HG02798 (cell line): Measurements from ENCODE around the gene TTC33.

Source experiments
- ATAC-seq: cut with Tn5 transposase; IDR thresholded peaks from one replicate; pipeline ENCODE4 v1.9.1; 2021; ENCODE audit warnings: mild to moderate bottlenecking; ENCODE audit not compliant: unreplicated experiment, poor library complexity

The TTC33 gene

DNA sequence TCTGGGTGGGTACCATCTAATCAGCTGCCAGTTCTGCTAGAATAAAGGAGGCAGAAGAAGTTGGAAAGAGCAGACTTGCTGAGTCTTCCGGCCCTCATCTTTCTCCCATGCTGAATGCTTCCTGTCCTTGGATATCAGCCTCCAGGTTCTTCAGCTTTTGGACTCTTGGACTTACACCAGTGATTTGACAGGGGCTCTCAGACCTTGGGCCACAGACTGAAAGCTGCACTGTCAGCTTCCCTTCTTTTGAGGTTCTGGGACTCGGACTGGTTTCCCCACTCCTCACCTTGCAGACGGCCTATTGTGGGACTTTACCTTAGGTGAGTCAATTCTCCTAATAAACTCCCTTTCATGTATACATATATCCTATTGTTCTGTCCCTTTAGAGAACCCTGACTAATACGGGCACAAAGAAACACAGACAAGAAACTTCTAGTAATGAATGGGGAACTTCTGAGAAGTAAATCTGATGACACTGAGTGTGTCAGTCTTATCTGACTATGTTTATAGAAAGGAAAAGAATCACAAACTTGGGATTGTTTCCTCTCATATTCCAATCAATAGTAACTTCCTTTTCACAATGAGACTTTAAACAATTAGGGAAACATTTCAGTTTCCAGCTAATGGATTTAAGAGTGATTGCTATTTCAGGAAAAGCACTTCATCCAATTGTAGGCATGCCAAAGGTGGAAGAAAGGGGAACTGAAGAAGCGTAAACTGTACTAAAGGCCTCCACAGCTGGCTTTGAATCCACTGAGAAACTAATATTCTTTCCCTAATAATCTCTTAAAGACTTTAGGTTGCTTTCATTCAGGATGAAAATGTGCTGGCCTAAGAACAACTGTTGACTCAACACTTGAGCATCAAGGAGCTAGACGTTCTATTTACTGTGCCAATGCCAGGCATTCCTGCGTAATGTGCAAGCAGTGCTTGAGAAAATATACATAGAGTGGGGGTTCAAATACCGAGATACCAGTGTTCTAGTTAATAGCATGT, 204.0 kb downstream of the TTC33 start:
- no peak for ATAC-seq

DNA sequence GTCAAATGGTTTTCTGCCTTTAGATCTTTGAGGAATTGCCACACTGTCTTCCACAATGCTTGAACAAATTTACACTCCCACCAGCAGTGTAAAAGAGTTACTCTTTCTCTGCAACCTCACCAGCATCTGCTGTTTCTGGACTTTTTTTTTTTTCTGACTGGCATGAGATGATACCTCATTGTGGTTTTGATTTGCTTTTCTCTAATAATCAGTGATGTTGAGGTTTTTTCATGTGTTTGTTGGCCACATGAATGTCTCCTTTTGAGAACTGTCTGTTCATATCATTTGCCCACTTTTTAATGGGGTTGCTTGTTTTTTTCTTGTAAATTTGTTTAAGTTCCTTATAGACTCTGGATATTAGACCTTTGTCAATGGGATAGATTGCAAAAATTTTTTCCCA, 205.3 kb downstream of the TTC33 start:
- no peak for ATAC-seq

DNA sequence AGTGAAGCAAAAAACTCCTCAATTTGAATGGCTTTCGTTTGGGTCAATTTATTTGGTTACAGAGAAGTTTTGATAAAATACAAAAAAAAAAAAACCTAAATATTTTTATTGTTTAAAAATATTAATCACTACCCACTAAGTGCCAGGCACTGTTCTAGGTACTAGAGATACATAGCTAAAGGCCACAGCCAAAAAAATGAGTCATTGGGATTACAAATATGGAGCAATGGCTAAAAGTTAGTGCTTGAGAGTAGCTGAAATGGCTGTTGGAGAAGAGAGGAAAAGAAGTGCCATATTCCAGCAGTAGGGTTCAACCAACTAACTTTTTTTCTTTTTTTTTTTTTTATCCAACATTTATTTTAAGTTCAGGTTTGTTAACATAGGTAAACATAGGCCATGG, 206.1 kb downstream of the TTC33 start:
- no peak for ATAC-seq

DNA sequence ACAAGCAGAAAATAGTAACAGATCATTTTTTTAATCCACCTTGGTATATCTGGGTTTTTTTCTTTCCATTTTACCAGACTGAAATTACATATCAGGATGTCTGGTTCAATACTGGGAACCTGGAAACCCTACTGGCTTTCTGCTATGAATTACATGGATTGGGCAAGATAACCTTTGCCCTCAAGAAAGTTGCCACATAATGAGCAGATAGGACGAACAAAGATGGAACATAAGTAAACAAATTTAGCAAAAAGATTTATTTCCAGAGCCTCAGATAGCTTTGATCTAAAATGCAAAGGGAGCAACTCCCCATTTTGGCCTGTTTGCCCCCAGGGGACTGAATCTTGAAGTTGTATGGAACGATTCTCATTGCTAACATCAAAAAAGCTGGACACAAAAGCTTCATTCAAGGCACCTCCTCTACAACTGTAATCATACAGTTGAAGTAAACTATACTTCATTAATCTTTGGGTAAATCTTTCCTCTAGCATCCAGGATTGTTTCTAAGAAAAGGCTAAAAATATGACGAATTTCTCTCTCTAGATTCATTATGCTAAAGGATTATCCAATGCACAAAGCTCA, 207.7 kb downstream of the TTC33 start:
- ATAC-seq: no peak

DNA sequence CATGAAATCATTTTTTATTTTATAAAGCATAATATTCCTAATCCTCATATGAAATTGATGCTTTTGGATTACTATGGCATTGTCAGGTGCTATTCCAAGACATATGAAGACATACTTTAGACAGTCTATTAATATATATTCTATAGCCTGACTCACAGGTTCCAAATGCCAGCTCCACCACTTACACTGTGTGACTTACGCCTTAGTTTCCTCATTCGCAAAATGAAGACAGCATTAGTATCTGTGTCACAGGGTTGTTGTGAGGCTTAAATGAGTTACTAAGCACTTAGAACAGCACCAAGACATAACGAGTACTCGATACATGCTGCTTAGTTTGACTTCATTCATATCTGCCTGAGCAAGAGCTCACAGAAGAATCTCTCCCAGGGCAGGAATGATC, 208.2 kb downstream of the TTC33 start:
- ATAC-seq: no peak

DNA sequence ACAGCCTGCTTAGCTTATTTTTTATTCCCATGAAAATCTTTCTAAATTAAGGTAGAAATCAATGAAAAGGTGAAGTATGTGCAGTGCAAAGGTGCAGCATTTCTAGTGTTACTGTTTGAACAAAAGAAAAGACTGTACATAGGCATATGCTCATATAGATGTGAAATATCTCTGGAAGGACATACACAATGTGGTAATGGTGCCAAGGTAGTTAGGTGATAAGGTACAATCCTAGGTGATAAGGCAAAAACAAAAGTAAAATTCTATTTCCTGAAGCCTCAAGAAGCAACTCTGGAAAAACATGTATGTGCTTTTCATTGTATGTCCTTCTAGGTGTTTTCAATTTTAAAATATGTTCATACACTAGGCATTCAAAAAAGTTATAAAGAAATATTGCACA, 215.5 kb downstream of the TTC33 start:
- no peak for ATAC-seq

DNA sequence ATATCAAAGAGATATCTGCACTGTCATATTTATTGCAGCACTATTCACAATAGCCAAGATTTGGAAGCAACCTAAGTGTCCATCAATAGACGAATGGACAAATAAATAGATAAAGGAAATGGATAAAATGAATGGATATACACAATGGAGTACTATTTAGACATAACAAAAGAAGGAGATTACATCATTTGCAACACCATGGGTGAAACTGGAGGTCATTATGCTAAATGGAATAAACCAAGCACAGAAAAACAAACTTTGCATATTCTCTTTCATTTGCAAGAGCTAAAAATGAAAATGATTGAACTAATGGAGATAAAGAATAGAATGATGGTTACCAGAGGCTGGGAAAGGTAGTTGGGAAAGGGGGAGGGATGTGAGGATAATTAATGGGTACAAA, 231.1 kb downstream of the TTC33 start:
- ATAC-seq: no peak

DNA sequence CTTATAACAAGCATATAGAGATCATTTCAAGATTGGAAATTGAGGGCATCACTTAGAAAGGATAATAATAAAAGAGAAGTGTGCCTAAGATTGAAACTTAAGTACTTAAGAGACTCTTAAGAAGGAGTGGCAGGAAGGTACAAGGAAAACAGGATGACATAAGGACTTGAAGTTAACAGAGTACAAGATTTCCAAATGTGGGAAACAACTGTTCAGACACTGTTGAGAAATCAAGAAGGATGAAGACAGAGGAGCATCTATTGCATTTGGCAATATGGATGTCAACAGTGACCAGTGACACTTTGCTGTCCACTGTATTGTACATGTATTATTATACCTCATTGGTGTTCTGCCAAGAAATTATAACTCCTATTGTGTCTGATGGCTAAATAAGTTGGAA, 233.8 kb downstream of the TTC33 start:
- no peak for ATAC-seq

DNA sequence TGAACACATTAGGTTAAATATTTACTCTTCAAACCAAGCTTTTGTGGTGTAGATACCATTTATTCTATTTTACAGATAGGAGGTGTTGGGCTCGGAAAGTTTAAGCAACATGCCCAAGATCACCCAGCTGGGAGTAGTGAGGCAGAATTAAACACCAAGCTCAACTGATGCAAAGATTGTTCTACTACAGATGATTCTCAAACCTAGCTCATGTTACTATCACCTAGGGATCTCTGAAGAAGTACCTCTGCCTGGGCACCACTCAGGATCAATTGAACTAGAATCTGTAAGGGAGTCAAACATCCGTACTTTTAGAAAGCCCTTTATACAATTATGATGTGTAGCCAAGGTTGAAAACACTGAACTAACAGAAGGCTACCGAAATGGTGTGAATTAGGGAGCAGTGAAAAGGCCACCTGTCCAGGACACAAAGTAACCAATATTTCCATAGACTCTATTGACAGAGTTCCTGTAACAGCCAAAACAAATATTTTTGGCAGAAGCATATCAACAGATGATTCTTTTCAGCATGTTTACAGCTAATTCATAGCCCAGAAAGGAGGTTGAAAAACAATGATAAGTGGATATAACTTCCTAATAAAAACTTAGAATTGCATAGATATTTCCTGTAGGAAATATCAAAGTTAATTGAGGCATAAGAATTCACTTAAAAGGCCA, 234.5 kb downstream of the TTC33 start:
- no peak for ATAC-seq

DNA sequence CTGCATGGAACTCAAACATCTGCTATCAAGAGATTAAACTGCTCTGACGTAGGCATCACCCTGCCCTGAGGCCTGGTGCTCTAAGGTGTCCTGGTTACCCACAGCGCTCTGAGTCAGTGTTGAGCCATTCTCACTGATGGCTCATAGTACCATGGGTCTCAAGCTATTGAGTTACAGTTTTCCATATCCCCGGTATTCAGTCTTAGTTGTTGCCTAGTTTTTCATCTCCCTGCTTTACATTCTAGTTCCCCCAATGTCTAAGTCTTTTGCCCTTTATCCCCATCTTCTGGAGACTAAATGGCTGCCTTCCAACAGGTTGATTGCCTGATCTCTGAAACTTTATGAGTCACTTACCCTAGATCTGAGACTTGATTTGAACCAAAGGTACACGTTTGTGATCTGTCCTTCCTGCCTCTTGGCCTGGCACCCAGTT, 237.3 kb downstream of the TTC33 start:
- ATAC-seq: no peak

DNA sequence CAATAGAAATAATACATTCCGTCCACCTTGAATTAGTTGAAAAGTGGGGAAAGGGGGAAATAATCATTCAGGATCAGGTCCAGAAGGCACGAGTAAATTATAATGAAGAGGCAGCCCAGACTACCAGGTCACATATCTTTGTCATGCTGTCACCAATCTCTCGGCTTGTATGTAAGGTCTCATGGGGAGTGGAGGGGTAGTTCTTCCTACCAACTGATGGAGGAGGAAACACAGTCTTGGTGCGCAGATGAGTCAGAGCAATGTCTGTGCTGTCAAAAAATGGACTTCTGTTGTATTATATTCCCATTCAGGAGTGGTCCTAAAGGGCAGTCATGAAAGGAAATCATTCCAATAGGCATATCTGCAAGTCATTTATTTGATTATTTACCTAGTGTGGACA, 240.3 kb downstream of the TTC33 start:
- no peak for ATAC-seq

DNA sequence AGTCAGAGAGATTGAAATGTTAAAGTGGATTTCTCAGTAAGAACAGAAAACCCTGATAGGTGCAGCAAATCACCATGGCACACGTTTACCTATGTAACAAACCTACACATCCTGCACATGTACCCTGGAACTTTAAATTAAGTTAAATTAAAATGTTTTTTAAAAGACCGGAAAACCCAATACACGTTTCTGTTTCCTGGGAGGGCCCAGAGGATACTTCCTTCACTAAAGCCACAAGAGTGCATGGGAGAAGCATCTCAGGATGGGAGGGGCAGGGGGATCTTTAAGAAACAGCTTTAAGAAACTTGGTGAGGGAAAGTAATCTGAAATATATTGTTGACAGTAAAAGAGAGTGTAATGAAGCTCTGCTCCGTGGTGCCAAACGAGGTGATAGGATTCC, 240.8 kb downstream of the TTC33 start:
- no peak for ATAC-seq

DNA sequence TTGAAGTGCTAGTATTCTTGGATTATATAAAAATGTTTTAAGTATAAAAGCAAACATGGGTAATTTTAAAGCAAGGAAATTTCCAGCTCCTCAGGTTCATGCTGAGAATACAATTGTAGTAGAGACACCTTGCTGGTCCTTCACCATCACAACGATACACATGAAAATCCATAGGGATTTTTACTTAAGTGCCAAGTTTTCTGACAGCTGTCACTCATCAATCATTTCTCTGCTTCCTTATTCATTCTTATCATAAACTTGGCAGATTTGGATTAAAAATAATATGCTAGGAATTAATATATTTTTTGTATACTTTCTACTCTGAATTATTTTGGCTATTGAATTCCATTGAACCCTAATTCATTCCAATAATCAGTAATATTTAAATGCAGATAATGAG, 244.0 kb downstream of the TTC33 start:
- no peak for ATAC-seq

DNA sequence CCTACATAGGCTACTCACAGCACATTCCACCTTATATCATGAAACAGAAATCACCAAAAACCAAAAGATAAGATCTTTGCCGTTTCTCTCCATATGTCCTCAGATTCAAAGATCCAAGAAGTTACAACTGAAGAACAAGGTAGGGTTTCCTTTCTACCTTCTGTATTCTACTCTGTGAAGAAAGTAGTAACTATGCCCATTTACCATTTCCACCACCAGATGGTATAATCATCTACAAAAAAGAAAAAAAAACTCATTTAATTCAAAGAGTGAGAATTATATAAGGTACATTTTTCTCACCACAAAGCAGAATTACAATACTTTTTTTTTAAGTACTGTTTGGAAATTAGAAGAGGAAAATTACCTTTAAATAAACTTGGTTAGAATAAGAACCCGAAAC, 248.7 kb downstream of the TTC33 start:
- ATAC-seq: no peak

DNA sequence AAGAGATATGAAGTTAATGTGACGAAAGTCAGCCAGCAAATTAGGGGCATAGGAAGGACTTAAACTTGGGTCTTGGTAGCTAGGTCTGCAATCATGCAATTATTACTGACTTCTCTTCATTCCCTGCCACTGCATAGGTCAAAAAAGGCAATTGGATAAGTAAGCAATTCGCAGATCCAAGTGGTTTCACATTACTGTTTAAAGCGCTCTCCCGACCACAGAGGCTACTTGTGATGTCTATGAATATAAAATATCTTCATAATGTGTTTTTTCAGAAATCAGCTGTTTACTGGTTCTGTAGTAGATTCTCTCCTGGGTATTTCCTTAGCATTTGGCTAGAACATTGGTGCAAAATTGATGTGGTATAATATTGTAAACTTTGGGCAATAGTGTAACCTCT, 250.7 kb downstream of the TTC33 start:
- no peak for ATAC-seq

DNA sequence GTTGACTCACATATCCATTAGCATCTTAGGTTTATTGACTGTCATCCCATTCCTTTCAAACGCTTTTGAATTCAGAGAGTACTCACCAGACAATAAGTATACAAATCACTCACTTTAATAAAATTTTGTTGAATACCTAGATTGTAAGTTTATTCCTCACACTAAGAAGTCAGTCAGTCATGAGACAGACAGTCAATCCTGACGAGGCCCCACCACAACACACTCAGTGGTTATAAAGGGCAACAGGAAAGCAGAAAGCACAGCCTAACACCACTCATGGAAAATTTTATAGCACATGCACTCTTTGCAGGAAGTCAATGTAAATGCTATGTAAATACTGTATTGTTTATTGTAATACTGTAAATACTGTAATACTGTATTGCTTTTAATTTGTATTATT, 252.3 kb downstream of the TTC33 start:
- no peak for ATAC-seq

DNA sequence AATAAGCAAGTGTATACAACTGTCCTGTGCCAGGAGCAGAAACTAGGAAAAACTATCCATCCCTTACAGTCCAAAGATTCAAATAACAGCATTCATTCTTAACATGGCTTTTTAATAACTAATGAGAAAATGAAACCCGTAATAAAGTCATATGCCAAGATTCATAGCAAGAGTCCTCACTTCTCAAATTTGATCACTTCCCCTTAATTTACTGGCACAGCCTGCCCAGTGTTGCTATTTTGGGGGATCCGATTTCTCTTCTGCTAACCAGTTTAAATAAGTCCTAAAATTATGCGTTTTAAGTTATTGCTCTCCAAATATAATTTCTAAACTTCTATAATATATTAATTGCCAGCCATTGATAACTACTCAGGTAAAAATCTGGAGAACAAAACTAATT, 253.0 kb downstream of the TTC33 start:
- no peak for ATAC-seq

DNA sequence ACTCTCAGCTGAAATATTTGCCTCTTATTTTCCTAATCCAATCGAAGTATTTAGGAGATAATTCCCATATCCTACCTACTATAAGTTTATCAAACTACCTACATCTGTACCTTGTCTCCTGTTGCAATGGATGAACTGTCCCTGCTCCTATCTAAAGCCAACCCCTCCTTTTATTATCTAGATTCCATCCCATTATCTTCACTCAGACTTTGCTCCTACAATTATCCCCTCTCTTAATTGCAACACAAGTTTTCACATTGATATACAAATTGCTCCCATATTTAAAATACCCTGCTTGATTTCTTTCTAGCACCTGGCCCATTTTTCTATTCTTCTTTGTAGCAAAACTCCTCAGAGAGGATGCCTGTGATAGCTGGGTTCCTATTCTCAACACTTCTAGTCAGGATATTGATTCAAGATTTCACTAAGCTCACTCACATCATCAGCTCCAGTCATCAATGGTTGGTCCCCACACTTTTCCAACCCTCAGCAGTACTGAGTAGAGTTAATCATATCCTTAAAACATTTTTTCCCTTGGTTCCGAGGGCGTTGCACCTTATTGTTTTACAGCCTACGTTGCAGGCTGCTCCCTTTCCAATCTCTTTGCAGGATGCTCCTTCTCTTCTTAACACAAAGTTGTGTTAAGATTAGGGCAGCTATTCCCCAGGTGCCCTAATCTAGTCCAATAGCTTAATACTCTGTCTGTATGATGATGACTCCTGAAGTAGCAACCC, 253.9 kb downstream of the TTC33 start:
- ATAC-seq: no peak

DNA sequence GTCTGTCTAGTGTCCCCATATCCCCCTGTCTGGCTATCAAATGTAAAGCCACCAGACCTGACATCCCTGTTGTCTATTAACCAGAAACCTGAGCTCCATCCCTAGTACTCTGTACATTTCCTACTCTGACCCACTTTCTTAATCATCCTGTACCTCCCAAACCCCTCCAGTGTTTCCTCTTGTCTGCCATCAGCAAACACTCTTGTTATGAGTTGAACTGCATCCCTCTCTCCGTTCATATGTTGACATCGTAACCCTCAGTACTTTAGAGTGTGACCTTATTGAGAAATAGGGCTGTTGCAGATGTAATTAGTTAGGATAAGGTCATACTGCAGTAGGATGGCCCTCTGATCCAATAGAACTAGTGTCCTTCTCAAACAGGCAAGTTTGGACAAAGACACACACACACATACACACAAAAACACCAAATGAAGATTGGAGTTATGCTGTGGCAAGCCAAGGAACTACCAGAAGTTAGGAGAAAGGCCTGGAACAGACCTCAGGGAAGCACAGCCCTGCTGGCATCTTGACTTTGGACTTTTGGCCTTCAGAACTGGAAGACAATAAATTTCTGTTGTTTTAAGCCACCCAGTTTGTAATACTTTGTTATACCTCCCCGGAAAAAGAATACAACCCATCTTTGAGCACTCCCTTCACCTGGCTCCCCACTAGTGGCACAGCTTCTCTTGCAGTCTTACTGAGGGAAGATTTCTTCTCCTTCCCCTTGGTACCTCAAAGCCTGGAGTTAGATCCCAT, 256.1 kb downstream of the TTC33 start:
- ATAC-seq: no peak

DNA sequence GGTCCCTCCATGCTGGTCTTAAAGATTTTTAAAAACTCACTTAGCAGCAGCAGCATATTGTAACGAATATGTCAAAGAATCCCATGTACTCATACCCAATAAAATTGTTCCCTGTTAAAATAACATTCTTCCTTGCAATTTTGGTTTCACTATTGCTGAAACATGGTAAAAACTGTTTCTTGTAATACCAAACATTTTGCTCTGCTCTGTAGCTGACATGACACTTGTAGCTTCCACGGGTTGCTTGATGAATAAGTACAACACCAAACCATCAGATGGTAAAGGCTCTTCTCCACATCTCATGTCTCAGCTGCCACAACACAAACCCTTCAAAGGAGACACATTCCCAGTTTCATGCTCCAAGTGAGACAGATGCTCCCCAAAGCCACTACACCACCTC, 256.8 kb downstream of the TTC33 start:
- no peak for ATAC-seq
